Mesothelial cell of epicardium (in vitro differentiated cells): ENCODE results near the gene INTS6. TPM values are rescaled to one million over a fixed set of nuclear protein-coding genes. Genes with fewer than 3 reads are reported as not detected.

Experiments
- DNase-seq, 2 experiments: peaks; one replicate each; pipeline ENCODE4 v3.0.0; 2021; ENCODE audit warnings: low spot score in 2 of 2; ENCODE audit not compliant: unreplicated experiment in 2 of 2
- H3K27ac Mint-ChIP-seq: 2 replicates; pipeline ENCODE4 v1.8.0; 2021; ENCODE audit warnings: mixed read lengths
- H3K27me3 Mint-ChIP-seq: 2 replicates; pipeline ENCODE4 v1.8.0; 2021; ENCODE audit warnings: low read depth, mixed read lengths
- H3K36me3 Mint-ChIP-seq: 2 replicates; pipeline ENCODE4 v1.8.0; 2021; ENCODE audit warnings: mixed read lengths
- H3K4me1 Mint-ChIP-seq: 2 replicates; pipeline ENCODE4 v1.8.0; 2021; ENCODE audit warnings: mixed read lengths
- H3K4me3 Mint-ChIP-seq: 2 replicates; pipeline ENCODE4 v1.8.0; 2021; ENCODE audit warnings: mild to moderate bottlenecking, moderate library complexity, mixed read lengths
- H3K9me3 Mint-ChIP-seq: 2 replicates; pipeline ENCODE4 v1.8.0; 2021; ENCODE audit warnings: mixed read lengths
- CTCF ChIP-seq: fragments of 200-600 bp; sonication (generic); IDR thresholded peaks from one replicate; pipeline ENCODE4 v1.5.0; 2021; ENCODE audit warnings: antibody characterized with exemption; ENCODE audit not compliant: unreplicated experiment
- total RNA-seq: library from RNA; stranded (reverse); gene quantifications from 3 replicates; pipeline ENCODE4 v1.2.1, GENCODE V29; 2021

INTS6 gene
- total RNA-seq, 1 donor from 2014 or later = 38.1 TPM

- no peak overlapping the region for H3K27ac Mint-ChIP-seq
- no peaks in the 10 kb centered on the region for H3K27me3 Mint-ChIP-seq
- TF ChIP-seq CTCF = no peak
- no peak overlapping the region for H3K4me3 Mint-ChIP-seq
- H3K36me3 Mint-ChIP-seq = no peaks in the 10 kb centered on the region
- no peaks in the 10 kb centered on the region for H3K4me1 Mint-ChIP-seq
- H3K9me3 Mint-ChIP-seq = no peaks in the 10 kb centered on the region
- no peak for DNase-seq
Observed at GRCh38 chr13:51330791-51331190, 122.0 kb downstream of the INTS6 start.

- TF ChIP-seq CTCF = no peak
- no peak for DNase-seq
Observed at GRCh38 chr13:51329606-51330005, 123.2 kb downstream of the INTS6 start.

GRCh38 chr13:51328488-51328887, 124.3 kb downstream of the INTS6 start:
- no peaks in the 10 kb centered on the region for H3K9me3 Mint-ChIP-seq
- H3K4me3 Mint-ChIP-seq = no peak overlapping the region
- no peaks in the 10 kb centered on the region for H3K36me3 Mint-ChIP-seq
- H3K27me3 Mint-ChIP-seq = no peaks in the 10 kb centered on the region
- no peak overlapping the region for H3K27ac Mint-ChIP-seq
- no peak for DNase-seq
- no peaks in the 10 kb centered on the region for H3K4me1 Mint-ChIP-seq
- no peak for TF ChIP-seq CTCF

More at GRCh38 chr13:51329606-51330005, 123.2 kb downstream of the INTS6 start:
- Mint-ChIP-seq H3K4me3 (no peak overlapping the region), H3K27me3 (no peaks in the 10 kb centered on the region), H3K36me3 (no peaks in the 10 kb centered on the region), H3K4me1 (no peaks in the 10 kb centered on the region), H3K9me3 (no peaks in the 10 kb centered on the region), H3K27ac (no peak overlapping the region)

GRCh38 chr13:51327961-51328360, 124.9 kb downstream of the INTS6 start:
- Mint-ChIP-seq H3K36me3 (no peaks in the 10 kb centered on the region), H3K4me1 (no peaks in the 10 kb centered on the region), H3K9me3 (no peaks in the 10 kb centered on the region), H3K27me3 (peaks cover 2% of the 10 kb centered on the region), H3K4me3 (no peak overlapping the region), H3K27ac (no peak overlapping the region)
- no peak for TF ChIP-seq CTCF
- no peak for DNase-seq

- DNase-seq = no peak
- Mint-ChIP-seq H3K27ac (no peak overlapping the region), H3K27me3 (peaks cover 2% of the 10 kb centered on the region), H3K36me3 (no peaks in the 10 kb centered on the region), H3K9me3 (no peaks in the 10 kb centered on the region), H3K4me3 (no peak overlapping the region), H3K4me1 (no peaks in the 10 kb centered on the region)
- TF ChIP-seq CTCF = no peak
Observed at GRCh38 chr13:51326777-51327176, 126.1 kb downstream of the INTS6 start.

- DNase-seq = no peak
- Mint-ChIP-seq H3K36me3 (no peaks in the 10 kb centered on the region), H3K4me3 (no peak overlapping the region), H3K4me1 (no peaks in the 10 kb centered on the region), H3K27ac (no peak overlapping the region), H3K27me3 (peaks cover 2% of the 10 kb centered on the region), H3K9me3 (no peaks in the 10 kb centered on the region)
- no peak for TF ChIP-seq CTCF
Observed at GRCh38 chr13:51325837-51326236, 127.0 kb downstream of the INTS6 start.
